NCI-H524 treated with DMSO at 0.1 percent for 48 hours (cell line): ENCODE data around the gene KCNH5.

Source experiments
- DNase-seq: peaks from one replicate; lab custom pipeline; 2025; lab: John Stamatoyannopoulos, UW

Gene KCNH5

DNA sequence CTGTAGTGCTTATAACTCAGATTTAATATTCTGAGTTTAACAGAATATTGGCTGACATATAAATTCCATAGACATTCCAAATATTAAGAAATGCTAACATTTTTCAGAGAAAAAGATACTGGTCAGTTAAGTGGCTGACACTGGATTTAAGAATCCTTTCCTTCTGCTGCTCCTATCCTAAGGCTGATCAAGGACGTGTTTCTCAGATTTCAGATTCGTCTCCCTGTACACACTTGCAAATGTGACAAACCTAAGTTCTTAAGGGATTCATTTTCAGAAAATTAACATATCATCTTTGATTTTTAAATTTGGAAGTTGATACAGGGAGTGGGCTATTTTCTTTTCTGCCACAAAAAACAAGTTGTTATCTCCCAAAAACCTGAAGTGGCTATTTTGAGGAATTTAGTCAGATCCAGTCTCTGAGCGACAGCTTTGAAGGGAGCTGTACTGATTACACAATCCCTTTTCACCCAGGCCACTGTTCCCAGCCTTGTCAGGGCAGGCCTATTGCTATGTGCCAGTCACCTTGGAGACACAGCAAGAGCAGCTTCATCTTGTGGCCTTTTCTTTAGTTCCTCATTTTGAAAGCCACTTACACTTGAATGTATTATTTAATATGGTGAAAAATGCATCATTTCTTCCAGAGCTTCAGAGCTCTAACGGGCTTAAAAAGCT lies 370.6 kb downstream of the KCNH5 start:
- DNase-seq = no peak

GRCh38 chr14:62673014-62673755 lies 372.1 kb downstream of the KCNH5 start:
- no peak for DNase-seq

- no peak for DNase-seq
Observed at GRCh38 chr14:62670526-62670925, 374.7 kb downstream of the KCNH5 start.

DNA sequence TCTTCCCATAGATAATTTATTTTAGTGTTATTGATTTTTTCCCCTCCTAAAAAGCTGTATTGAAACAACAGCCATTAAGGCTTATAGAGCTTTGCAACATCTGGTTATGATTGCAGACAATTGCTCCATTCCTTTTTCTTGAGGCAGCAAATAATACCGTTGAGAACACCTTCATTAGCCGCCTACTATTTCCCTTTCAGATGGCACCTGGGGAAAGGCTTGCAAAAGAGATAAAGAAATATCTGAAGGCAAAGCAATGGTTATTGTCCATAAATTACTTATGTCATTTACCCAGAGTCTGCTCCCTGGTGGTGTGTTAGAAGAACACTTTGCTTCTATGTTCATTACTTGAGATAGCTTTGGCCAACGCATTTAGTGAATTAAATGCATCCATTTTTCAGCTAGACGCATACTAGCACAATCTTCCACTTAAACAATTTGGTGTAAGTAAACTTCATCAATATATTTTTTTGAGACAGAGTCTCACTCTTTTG lies 377.8 kb downstream of the KCNH5 start:
- no peak for DNase-seq

DNA sequence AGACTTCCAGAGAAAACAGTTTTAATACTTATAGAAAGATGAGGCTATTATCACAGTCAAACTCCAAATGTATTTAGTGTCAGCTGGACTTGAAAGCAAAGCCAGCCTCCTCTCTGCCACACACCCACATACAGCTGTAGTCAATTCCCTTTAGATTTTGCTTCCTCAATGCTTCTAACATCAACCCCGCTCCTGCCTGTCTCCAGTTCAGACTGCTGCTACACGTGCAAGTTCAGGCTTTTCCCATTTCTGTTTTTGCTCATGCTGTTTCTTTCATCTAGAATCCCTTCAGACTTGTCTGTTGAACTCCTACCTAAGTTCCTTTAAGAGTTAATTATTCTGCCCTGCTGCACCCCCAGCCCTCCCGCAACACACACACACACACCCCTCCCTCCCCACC lies 380.0 kb downstream of the KCNH5 start:
- DNase-seq = no peak

GRCh38 chr14:62663456-62663821 lies 381.8 kb downstream of the KCNH5 start:
- DNase-seq = no peak

- DNase-seq = peak; percentile 34
Observed at GRCh38 chr14:62662811-62663455, 382.3 kb downstream of the KCNH5 start.

DNA sequence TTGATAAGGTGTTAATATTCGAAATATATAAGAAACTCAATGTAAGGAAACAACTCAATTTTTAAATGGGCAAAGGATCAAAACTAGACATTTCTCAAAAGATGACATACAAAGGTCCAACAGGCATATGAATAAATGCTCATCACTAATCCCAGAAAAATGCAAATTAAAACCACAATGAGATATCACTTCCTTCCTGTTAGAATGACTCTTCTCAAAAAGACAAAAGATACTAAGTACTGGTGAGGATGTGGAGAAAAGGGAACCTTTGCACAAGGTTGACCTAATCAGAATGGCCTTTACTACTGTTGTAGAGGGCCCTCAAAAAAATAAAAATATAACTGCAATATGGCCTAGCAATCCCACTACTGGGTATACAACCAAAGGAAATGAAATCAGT lies 383.4 kb downstream of the KCNH5 start:
- no peak for DNase-seq

- DNase-seq = no peak
Observed at GRCh38 chr14:62658631-62659030, 386.6 kb downstream of the KCNH5 start.

GRCh38 chr14:62657376-62657775 lies 387.9 kb downstream of the KCNH5 start:
- no peak for DNase-seq

- DNase-seq = peak; percentile 66
Observed at GRCh38 chr14:62655166-62655565, 390.1 kb downstream of the KCNH5 start.

- no peak for DNase-seq
Observed at GRCh38 chr14:62654641-62655040, 390.6 kb downstream of the KCNH5 start.
